Skin of body (tissue), 2 donors: ENCODE results near the gene CYP4F22. TPM values are rescaled to one million over a fixed set of nuclear protein-coding genes. Genes with fewer than 3 reads are reported as not detected.

Source experiments
- DNase-seq: peaks from one replicate; lab custom pipeline; 2025; lab: John Stamatoyannopoulos, UW
- total RNA-seq: library from RNA; depleted of rRNA; stranded (reverse); fragments of >200 nt; gene quantifications from one replicate; pipeline ENCODE4 v1.2.3, GENCODE V29; 2014

CYP4F22 gene
- total RNA-seq, 1 donor from 2014 or later = 15.2 TPM

DNA sequence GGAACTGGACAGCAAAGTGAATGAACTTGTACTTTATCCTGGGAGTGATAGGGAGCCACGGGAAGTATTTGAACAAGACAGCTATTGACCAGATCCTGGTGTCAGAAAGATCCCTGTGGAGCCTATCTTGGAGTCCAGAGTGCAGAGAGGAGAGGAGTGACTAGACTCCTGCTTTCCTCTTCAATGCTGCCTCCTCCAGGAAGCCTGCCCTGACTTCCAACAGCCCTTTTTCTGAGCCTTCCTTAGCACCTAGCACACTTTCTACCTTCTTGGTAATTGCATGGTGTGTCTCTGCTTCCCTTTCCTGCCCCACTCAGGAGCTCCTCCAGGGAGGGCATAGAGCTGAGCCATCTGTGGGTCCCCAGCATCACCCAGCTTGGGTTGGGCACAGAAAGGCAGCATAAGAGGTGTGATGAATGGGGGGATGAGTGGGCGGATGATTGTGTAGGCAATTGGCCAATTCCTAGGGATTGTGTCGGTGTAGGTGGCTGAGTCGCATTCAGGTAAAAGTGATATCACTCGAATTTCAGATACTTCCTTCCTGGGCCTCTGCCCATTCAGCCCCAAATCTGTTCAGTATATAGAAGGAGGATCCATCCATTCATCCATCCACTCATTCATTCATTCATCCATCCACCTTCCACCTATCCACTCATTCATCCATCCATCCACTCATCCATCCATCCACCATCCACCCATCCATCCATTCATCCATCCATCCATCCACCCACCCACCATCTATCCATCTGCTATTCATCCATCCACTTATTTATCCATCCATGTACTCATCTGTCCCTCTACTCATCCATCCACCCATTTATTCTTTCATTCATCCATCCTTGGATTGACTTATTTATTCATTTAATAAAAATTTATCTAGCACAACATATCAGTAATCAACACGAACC is 26.9 kb downstream of the CYP4F22 start:
- DNase-seq = no peak

- no peak for DNase-seq
These were observed 28.0 kb downstream of the CYP4F22 start for GRCh38 chr19:15536350-15536749.

GRCh38 chr19:15538774-15539173 is 30.4 kb downstream of the CYP4F22 start:
- no peak for DNase-seq

- DNase-seq = no peak
These were observed 31.3 kb downstream of the CYP4F22 start for GRCh38 chr19:15539638-15540037.

GRCh38 chr19:15540435-15540834 is 32.1 kb downstream of the CYP4F22 start:
- no peak for DNase-seq

- DNase-seq = no peak
These were observed 36.0 kb downstream of the CYP4F22 start for GRCh38 chr19:15544283-15544682.

DNA sequence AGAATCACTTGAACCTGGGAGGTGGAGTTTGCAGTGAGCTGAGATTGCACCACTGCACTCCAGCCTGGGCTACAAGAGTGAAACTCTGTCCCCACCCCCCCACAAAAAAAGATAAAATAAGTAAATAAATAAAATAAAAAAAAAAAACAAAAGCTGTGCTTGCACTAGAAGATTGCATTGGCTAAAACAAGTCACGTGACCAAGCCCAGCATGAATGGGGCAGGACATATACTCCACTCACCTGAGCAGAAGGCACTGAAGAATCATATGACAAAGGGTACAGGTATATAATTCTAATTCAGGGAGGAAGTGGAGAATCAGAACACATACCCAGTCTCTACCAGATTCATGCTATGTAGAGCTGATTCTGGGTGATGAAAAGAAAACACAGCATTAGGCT is 36.6 kb downstream of the CYP4F22 start:
- DNase-seq = no peak

GRCh38 chr19:15548648-15549047 is 40.3 kb downstream of the CYP4F22 start:
- DNase-seq = no peak

GRCh38 chr19:15549581-15549980 is 41.3 kb downstream of the CYP4F22 start:
- DNase-seq = no peak

DNA sequence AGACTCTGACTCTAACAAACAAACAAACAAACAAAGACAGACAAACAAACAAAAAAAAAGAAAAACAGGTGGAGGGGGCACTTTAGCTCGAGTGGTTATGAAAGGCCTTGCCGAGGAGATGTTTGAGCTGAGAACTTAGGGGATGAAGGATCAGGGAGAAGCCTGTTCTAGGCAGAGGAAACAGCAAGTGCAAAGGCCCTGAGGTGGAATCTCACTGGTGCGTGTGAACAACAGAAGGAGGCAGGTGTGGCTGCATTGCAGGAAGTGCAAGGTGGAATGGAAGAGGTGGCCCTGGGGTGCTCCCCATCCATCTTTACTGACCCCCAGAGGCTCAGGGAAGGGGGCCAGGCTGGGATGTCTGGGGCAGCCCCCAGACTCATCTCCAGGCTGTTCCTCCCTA is 41.9 kb downstream of the CYP4F22 start:
- no peak for DNase-seq

- no peak for DNase-seq
These were observed 42.6 kb downstream of the CYP4F22 start for GRCh38 chr19:15550929-15551292.

GRCh38 chr19:15551293-15552004 is 43.1 kb downstream of the CYP4F22 start:
- DNase-seq = no peak

- no peak for DNase-seq
These were observed 46.7 kb downstream of the CYP4F22 start for GRCh38 chr19:15555021-15555420.

GRCh38 chr19:15555759-15556633 is 47.7 kb downstream of the CYP4F22 start:
- peak; percentile 76 for DNase-seq

- no peak for DNase-seq
These were observed 48.4 kb downstream of the CYP4F22 start for GRCh38 chr19:15556634-15557181.

- DNase-seq = no peak
These were observed 48.9 kb downstream of the CYP4F22 start for GRCh38 chr19:15557223-15557622.

- DNase-seq = no peak
These were observed 53.8 kb downstream of the CYP4F22 start for GRCh38 chr19:15562145-15562544.

DNA sequence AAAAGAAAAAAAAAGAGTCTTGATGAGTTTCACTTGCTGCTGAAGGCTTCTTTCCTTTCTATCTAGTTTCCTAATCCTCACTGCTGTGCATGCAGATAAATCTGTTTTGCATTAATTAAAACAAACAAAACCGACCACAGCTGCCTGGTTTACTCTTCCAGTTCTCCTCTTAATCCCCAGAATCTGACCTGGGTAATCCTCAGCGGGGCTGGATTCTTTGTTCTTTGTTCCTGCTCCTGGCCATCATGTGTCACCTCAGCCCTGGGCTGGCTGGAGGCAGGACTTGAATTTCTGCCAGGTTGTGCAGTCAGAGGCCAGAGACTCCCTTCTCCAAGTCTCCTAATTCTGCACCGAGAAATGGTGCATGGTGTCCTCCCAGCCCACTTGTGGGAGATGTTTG is 54.5 kb downstream of the CYP4F22 start:
- DNase-seq = no peak

DNA sequence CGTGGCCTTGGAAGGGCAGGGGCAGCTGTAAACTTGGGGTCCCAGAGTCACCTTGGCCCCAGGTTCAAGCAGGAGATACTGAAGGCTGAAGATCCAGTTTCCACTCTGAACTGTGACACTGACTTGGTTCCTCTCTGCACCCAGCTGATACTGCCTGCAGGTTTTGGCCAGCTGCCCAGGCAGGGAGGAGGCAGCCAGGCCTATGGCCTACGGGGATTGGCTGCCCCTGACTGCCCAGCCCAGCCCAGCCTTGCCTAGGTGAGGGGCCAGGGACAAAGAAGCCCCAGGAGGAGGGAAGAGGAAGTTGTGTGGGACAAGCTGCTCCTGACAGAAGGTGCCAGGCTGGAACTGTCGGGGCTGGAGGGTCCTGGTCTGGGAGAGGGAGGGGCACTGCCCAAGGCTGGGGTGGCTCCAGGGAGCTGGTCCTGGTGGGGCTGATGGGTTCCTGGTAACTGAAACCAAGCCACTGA is 55.0 kb downstream of the CYP4F22 start:
- no peak for DNase-seq

GRCh38 chr19:15563931-15564330 is 55.6 kb downstream of the CYP4F22 start:
- no peak for DNase-seq

GRCh38 chr19:15564534-15565168 is 56.3 kb downstream of the CYP4F22 start:
- DNase-seq = no peak
